K562 (cell line): ENCODE data around the gene CRELD2. TPM values are rescaled to one million over a fixed set of nuclear protein-coding genes. Genes with fewer than 3 reads are reported as not detected.

Source experiments
- ATAC-seq: fragments of 200-7000 bp; cut with Tn5 transposase; 3 replicates; pipeline ENCODE4 v1.9.1; 2020; ENCODE audit warnings: moderate library complexity
- BruUV-seq: library from RNA; stranded (reverse); fragments of 400-500 nt; replicated peaks from 2 replicates; lab custom pipeline; 2021; lab: Mats Ljungman, UMichigan
- CTCF ChIA-PET: fragments of 300-600 bp; formaldehyde crosslinking; extraction: SDS; loops from one replicate; lab custom pipeline; 2021; ENCODE audit warnings: low intra/inter-chr PET ratio; lab: Yijun Ruan, JAX
- POLR2A ChIA-PET: fragments of 300-600, 350-650 bp; sonication (Branson Sonifier 250); formaldehyde crosslinking; extraction: SDS; loops from one replicate; lab custom pipeline; 2021; ENCODE audit warnings: antibody characterized with exemption, inconsistent platforms; lab: Yijun Ruan, JAX
- DNase-seq, 4 experiments: peaks; one replicate each; pipeline versions ENCODE4 v3.0.0 to v3.0.0-alpha.2; 2011 to 2018; ENCODE audit warnings: low spot score in 3 of 4, mixed read lengths in 3 of 4; ENCODE audit errors: extremely low read depth in 1 of 4
- FAIRE-seq: peaks from 2 replicates; lab custom pipeline; 2011; peaks lifted over from hg19 to GRCh38; lab: Jason Lieb, UNC
- H2AFZ ChIP-seq: 2 replicates; pipeline ENCODE4 v1.6.0; 2011; ENCODE audit warnings: low read depth, low read length, control low read depth, inconsistent platforms
- H3K27ac ChIP-seq: fragments of 200-600 bp; 3 replicates; pipeline ENCODE4 v1.8.0; 2011; ENCODE audit warnings: low read depth, mild to moderate bottlenecking, control low read depth, inconsistent platforms, low read length, moderate library complexity, mixed read lengths; ENCODE audit errors: extremely low read depth
- H3K27me3 ChIP-seq, 2 experiments: fragments of 300-600 bp in 1 of 2; 2 replicates in 1 of 2; 3 replicates in 1 of 2; pipeline versions ENCODE4 v1.6.0 to v1.8.0; 2011; ENCODE audit warnings: inconsistent platforms in 2 of 2, low read length in 2 of 2, mild to moderate bottlenecking in 1 of 2, mixed read lengths in 1 of 2, moderate library complexity in 1 of 2; ENCODE audit not compliant: control insufficient read depth in 2 of 2, insufficient read depth in 2 of 2
- H3K36me3 ChIP-seq: fragments of 300-600 bp; 3 replicates; pipeline ENCODE4 v1.8.0; 2011; ENCODE audit warnings: mild to moderate bottlenecking, low read length, inconsistent platforms; ENCODE audit not compliant: control insufficient read depth, insufficient read depth
- H3K4me1 ChIP-seq, 2 experiments: fragments of 200-600 bp in 1 of 2; replicated peaks in 1 of 2; 2 replicates in 1 of 2; 3 replicates in 1 of 2; pipeline versions ENCODE4 v1.5.1 to v1.8.0; 2011; ENCODE audit warnings: inconsistent platforms in 2 of 2, low read length in 2 of 2, mild to moderate bottlenecking in 1 of 2, mixed read lengths in 1 of 2, moderate library complexity in 1 of 2; ENCODE audit not compliant: control insufficient read depth in 2 of 2, insufficient read depth in 2 of 2
- H3K4me2 ChIP-seq: 2 replicates; pipeline ENCODE4 v1.6.1; 2011; ENCODE audit warnings: low read length, control low read depth, inconsistent platforms, mixed read lengths; ENCODE audit not compliant: insufficient read depth
- H3K4me3 ChIP-seq: fragments of 200-600 bp; sonication (generic), shearing (Covaris generic); 2 replicates; pipeline ENCODE4 v1.5.1; 2016; ENCODE audit warnings: control low read depth, inconsistent platforms
- H3K79me2 ChIP-seq: fragments of 200-600 bp; 3 replicates; pipeline ENCODE4 v1.8.0; 2011; ENCODE audit warnings: low read length, inconsistent platforms; ENCODE audit not compliant: control insufficient read depth, insufficient read depth
- H3K9ac ChIP-seq, 2 experiments: 2 replicates each; pipeline versions ENCODE4 v1.6.0 to v1.6.1; 2011; ENCODE audit warnings: low read depth in 2 of 2, low read length in 2 of 2, control low read depth in 1 of 2, inconsistent platforms in 1 of 2, mild to moderate bottlenecking in 1 of 2, mixed read lengths in 1 of 2; ENCODE audit not compliant: insufficient read depth in 1 of 2
- H3K9me1 ChIP-seq: one replicate; pipeline ENCODE4 v1.6.0; 2011; ENCODE audit warnings: inconsistent platforms, mild to moderate bottlenecking, low read length, moderate library complexity; ENCODE audit not compliant: control insufficient read depth, insufficient read depth
- H3K9me3 ChIP-seq: replicated peaks from 2 replicates; pipeline ENCODE4 v1.5.1; 2011; ENCODE audit warnings: low read depth, low read length, inconsistent platforms; ENCODE audit not compliant: control insufficient read depth, insufficient read depth
- H4K20me1 ChIP-seq: replicated peaks from 2 replicates; pipeline ENCODE4 v1.6.1; 2011; ENCODE audit warnings: low read length, inconsistent platforms, mixed read lengths; ENCODE audit not compliant: control insufficient read depth, insufficient read depth
- E2F3 ChIP-seq: fragments of 250-450 bp; sonication (Bioruptor Pico); IDR thresholded peaks from 2 replicates; pipeline ENCODE4 v1.4.0; 2020; ENCODE audit warnings: mild to moderate bottlenecking
- KHSRP ChIP-seq: fragments of 450-650 bp; IDR thresholded peaks from 2 replicates; pipeline ENCODE4 v1.6.1; 2017
- RFX7 ChIP-seq: fragments of 250-450 bp; sonication (Bioruptor Pico); IDR thresholded peaks from 2 replicates; pipeline ENCODE4 v1.5.1; 2021; ENCODE audit warnings: mild to moderate bottlenecking
- SRSF9 ChIP-seq: fragments of 200-400 bp; formaldehyde crosslinking; IDR thresholded peaks from 2 replicates; pipeline ENCODE4 v1.6.1; 2017; ENCODE audit warnings: low read depth, low read length, borderline replicate concordance
- ZNF134 ChIP-seq: fragments of 250-450 bp; sonication (Bioruptor Pico); conservative IDR thresholded peaks from 2 replicates; pipeline ENCODE4 v1.4.0; 2020
- ZNF408 ChIP-seq: fragments of 250-450 bp; sonication (Bioruptor Pico); IDR thresholded peaks from 2 replicates; pipeline ENCODE4 v1.4.0; 2020; ENCODE audit warnings: low read depth, mild to moderate bottlenecking, moderate library complexity
- ZNF707 ChIP-seq: fragments of 250-450 bp; sonication (Bioruptor Pico); conservative IDR thresholded peaks from 2 replicates; pipeline ENCODE4 v1.8.0; 2022; ENCODE audit warnings: inconsistent platforms, mild to moderate bottlenecking, moderate library complexity
- ZNF740 ChIP-seq, 3 experiments: fragments of 200-800 bp in 1 of 3; sonication (Bioruptor generic) in 1 of 3; sonication (generic) in 1 of 3; formaldehyde crosslinking in 1 of 3; IDR thresholded peaks; 2 replicates each; pipeline versions ENCODE4 v1.6.1 to v1.8.0; 2016 to 2022; ENCODE audit warnings: mild to moderate bottlenecking in 2 of 3, missing compliant biosample characterization in 2 of 3, missing genetic modification characterization in 2 of 3, missing genetic modification reagents in 1 of 3
- WGBS: fragments of 100-300 bp; shearing (Covaris generic); methylation state at CpG from one replicate; pipeline ENCODE4 v1.1.6; 2016; ENCODE audit warnings: low coverage, mixed read lengths; ENCODE audit not compliant: insufficient coverage; ENCODE audit errors: missing lambda C conversion rate; 5-methylcytosine and 5-hydroxymethylcytosine counted together
- in situ Hi-C: fragments of 300-500 bp; cut with MboI; formaldehyde crosslinking; loops from 4 replicates; pipeline ENCODE4 v1.15.0; 2018; ENCODE audit warnings: inconsistent platforms, mixed read lengths
- intact Hi-C: fragments of 100-400 bp; cut with micrococcal nuclease; formaldehyde crosslinking; loops from 2 replicates; pipeline ENCODE4 v1.14.2; 2022
- polyA plus RNA-seq, 8 experiments: library from polyadenylated mRNA; depleted of rRNA in 4 of 8; stranded (reverse) in 5 of 8; unstranded in 3 of 8; fragments of >200 nt; fragmentation: Nextera tagmentation in 2 of 8; fragmentation: Illumina TruSeq in 1 of 8; extraction: Ambion mirVana in 2 of 8; extraction: Trizol in 1 of 8; gene quantifications; 2 replicates each; pipeline versions ENCODE4 v1.2.1 to v1.2.3, GENCODE V29; 2011 to 2014; ENCODE audit warnings: inconsistent platforms in 1 of 8, missing spikeins in 1 of 8
- total RNA-seq, 7 experiments: library from RNA; depleted of rRNA in 6 of 7; stranded (reverse); fragments of >200 nt in 6 of 7; fragmentation: Illumina TruSeq in 2 of 7; extraction: Trizol in 2 of 7; gene quantifications; 2 replicates each; pipeline versions ENCODE4 v1.2.1 to v1.2.3, GENCODE V29; 2011 to 2021; ENCODE audit warnings: low replicate concordance in 1 of 7

The CRELD2 gene
- total and polyA plus RNA-seq, 9 of the 15 experiments (the other 6 are each of a cell fraction or from before 2014, with no cell fraction given) = 0.96 to 25.3 (median 8.8) TPM

DNA sequence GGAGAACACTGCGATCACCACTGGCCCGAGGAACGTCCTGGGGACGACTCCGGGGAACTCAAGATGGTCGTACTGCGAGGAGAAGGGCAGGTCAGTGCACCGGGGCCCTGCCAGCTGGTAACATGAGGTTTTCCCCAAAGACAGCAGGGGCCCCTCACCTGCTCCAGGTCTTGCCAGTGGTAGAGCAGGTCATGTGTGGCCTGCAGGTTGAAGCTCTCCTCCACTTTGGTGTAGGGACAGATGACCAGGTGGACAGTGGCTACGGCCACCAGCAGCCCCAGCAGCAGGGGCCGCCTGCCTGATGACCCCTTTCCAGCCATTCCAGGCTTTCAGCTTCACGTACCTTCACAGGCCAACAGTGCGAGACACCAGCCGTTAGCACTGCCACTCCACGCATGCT lies 5.0 kb upstream of the CRELD2 start:
- H3K9ac ChIP-seq = no peak overlapping the region
- peaks cover 7% of the 10 kb centered on the region; the same call in 2 of the 3 replicates for H3K36me3 ChIP-seq
- H3K4me2 ChIP-seq = no peak overlapping the region
- H3K4me3 ChIP-seq = no peak overlapping the region
- TF ChIP-seq ZNF740 (CRISPR knock-in tag; IDR thresholded peaks at IDR 0.05) = no peak
- no peak for TF ChIP-seq ZNF740 (tag; IDR thresholded peaks at IDR 0.05)
- TF ChIP-seq SRSF9 = no peak
- TF ChIP-seq ZNF408 (CRISPR knock-in tag) = no peak
- no peak for TF ChIP-seq ZNF707 (CRISPR knock-in tag)
- TF ChIP-seq RFX7 = no peak
- TF ChIP-seq E2F3 (CRISPR knock-in tag) = no peak
- no peak for TF ChIP-seq ZNF134 (CRISPR knock-in tag)
- TF ChIP-seq KHSRP = no peak
- H3K9me1 ChIP-seq = no peaks in the 10 kb centered on the region
- no peaks in the 10 kb centered on the region for H4K20me1 ChIP-seq
- H2AFZ ChIP-seq = no peak overlapping the region
- no peak for FAIRE-seq
- DNase-seq = no peak
- BruUV-seq = no TSS peak
- no peak for ATAC-seq
- H3K27ac ChIP-seq = no peak overlapping the region
- H3K4me1 ChIP-seq = peaks cover 3 to 15% of the 10 kb centered on the region in 2 experiments; a peak in 4 of 5 replicates
- in situ Hi-C loops (loop anchor here (10.0 kb wide), 1 partner anchor 89 kb away; the partner anchor contains the start of gene BRD1), intact Hi-C loops (no loop called here)
- ChIA-PET CTCF (no interaction called here), POLR2A (interaction anchor here (0.6 to 0.9 kb wide), 3 partner anchors 18 to 154 kb away, joined by 3 read pairs; no protein-coding TSS in a partner anchor)
- WGBS = 89% methylated on average over 6 of the region's 14 CpGs
- no peaks in the 10 kb centered on the region for H3K9me3 ChIP-seq
- peaks cover 14% of the 10 kb centered on the region for H3K79me2 ChIP-seq
- H3K27me3 ChIP-seq = no peaks in the 10 kb centered on the region
